Measurements from ENCODE around the gene EFNA5.

EFNA5 gene

GRCh38 chr5:107548477-107548876 is 122.3 kb downstream of the EFNA5 start:
- in situ Hi-C loops (cut with HindIII; ENCODE audit: low sequenced_read_pairs) = no loop called here
- H3K4me3 ChIP-seq (ENCODE audit: low read depth, low read length) = no peak overlapping the region
- DNase-seq (ENCODE audit: low read depth, low spot score) = no peak
- TF ChIP-seq CTCF (IDR thresholded peaks at IDR 0.05; ENCODE audit: low read depth, low read length) = no peak

- in situ Hi-C loops (cut with HindIII; ENCODE audit: low sequenced_read_pairs) = no loop called here
- no peak overlapping the region for H3K4me3 ChIP-seq (ENCODE audit: low read depth, low read length)
- no peak for TF ChIP-seq CTCF (IDR thresholded peaks at IDR 0.05; ENCODE audit: low read depth, low read length)
These were observed 124.0 kb downstream of the EFNA5 start for GRCh38 chr5:107546719-107547118.

GRCh38 chr5:107545486-107545885 is 125.3 kb downstream of the EFNA5 start:
- no peak for DNase-seq (ENCODE audit: low read depth, low spot score)
- H3K4me3 ChIP-seq (ENCODE audit: low read depth, low read length) = no peak overlapping the region
- in situ Hi-C loops (cut with HindIII; ENCODE audit: low sequenced_read_pairs) = no loop called here
- no peak for TF ChIP-seq CTCF (IDR thresholded peaks at IDR 0.05; ENCODE audit: low read depth, low read length)

More at GRCh38 chr5:107546719-107547118, 124.0 kb downstream of the EFNA5 start:
- no peak for DNase-seq (ENCODE audit: low read depth, low spot score)

- no peak for TF ChIP-seq CTCF (IDR thresholded peaks at IDR 0.05; ENCODE audit: low read depth, low read length)
- DNase-seq (ENCODE audit: low read depth, low spot score) = no peak
- no peak overlapping the region for H3K4me3 ChIP-seq (ENCODE audit: low read depth, low read length)
- in situ Hi-C loops (cut with HindIII; ENCODE audit: low sequenced_read_pairs) = no loop called here
These were observed 125.8 kb downstream of the EFNA5 start for GRCh38 chr5:107544967-107545366.

GRCh38 chr5:107544476-107544875 is 126.3 kb downstream of the EFNA5 start:
- no peak for DNase-seq (ENCODE audit: low read depth, low spot score)
- no peak overlapping the region for H3K4me3 ChIP-seq (ENCODE audit: low read depth, low read length)
- in situ Hi-C loops (cut with HindIII; ENCODE audit: low sequenced_read_pairs) = no loop called here
- TF ChIP-seq CTCF (IDR thresholded peaks at IDR 0.05; ENCODE audit: low read depth, low read length) = no peak

GRCh38 chr5:107543868-107544267 is 126.9 kb downstream of the EFNA5 start:
- no peak for DNase-seq (ENCODE audit: low read depth, low spot score)
- no peak for TF ChIP-seq CTCF (IDR thresholded peaks at IDR 0.05; ENCODE audit: low read depth, low read length)
- in situ Hi-C loops (cut with HindIII; ENCODE audit: low sequenced_read_pairs) = no loop called here
- H3K4me3 ChIP-seq (ENCODE audit: low read depth, low read length) = no peak overlapping the region

GRCh38 chr5:107542831-107543231 is 127.9 kb downstream of the EFNA5 start:
- no peak for TF ChIP-seq CTCF (IDR thresholded peaks at IDR 0.05; ENCODE audit: low read depth, low read length)
- in situ Hi-C loops (cut with HindIII; ENCODE audit: low sequenced_read_pairs) = no loop called here
- H3K4me3 ChIP-seq (ENCODE audit: low read depth, low read length) = no peak overlapping the region
- DNase-seq (ENCODE audit: low read depth, low spot score) = peak; percentile 70
